Epidermal melanocyte (primary cell): ENCODE measurements around the gene KRTAP10-9.
"Not testable (repeated sequence)": the region's sequence is repeated elsewhere in the genome, so short reads cannot be mapped to it uniquely, and the experiment has no call there.

ENCODE experiments used
- DNase-seq: peaks from one replicate; pipeline ENCODE4 v3.0.0; 2011; ENCODE audit warnings: low spot score; ENCODE audit not compliant: insufficient read length

Gene KRTAP10-9

DNA sequence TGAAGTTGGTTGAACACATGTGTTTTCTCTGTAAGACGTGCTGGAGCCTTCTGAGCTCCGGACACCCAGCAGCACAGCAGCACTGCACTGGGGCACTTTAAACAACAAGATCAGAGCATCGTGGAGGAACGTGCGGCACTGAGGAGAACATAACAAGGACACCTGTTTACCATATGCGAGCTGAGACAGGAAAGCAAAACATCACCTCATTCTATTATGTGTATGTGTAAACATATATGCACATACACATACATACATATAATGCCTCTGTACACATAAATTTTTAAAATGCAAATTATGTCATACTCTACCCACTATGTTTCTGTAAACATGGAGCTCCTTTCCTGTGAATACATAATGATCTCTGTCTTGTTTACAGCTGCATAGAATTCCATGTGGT, 31.4 kb upstream of the KRTAP10-9 start:
- DNase-seq, result no peak

DNA sequence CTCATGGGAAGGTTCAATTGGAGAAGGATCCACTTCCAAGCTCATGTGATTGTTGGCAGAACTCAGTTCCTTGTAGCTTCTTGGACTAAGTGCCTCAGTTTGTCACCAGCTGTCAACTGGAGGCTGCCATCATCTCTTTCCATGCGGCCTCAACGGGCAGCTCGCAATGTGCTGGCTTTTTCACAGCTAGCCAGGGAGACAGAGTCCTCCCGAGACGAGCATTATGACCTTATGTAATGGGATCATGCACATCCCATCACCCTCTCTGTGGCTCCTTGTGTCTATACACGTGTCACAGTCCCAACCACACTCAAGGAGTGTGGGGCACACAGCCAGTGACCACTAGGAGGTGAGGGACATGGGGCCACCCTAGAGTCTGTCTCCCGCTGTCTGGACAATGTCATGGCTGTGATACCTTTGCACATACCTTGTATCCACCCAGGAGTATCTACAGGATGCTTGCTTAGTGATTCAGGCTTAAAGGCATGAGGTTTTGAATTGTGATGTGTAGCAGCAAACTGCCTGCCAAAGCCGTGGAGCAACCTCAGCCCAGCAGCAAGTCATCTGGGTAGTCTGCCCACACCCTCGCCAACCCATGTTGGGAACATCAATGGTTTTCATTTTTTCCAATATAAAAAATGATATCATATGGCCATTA, 30.7 kb upstream of the KRTAP10-9 start:
- DNase-seq, result no peak

DNA sequence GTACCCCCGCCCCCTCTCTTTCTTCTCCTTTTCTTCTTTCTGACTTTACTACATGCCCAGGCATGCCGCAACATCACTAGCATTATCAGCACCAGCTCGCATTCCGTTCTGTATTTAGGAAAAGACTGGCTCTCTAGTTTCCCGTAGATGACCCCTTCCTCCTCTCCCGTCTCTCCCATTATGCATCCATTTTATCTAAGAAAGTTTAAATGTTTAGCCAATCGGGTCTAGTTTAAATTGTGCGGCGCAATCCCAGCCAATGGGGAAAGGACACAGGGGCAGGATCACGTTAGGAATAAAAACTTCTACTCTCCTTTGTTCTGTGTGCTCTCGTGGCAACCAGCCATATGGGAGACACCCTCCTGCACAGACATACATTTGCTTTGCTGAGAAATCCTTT, 28.8 kb upstream of the KRTAP10-9 start:
- no peak for DNase-seq

DNA sequence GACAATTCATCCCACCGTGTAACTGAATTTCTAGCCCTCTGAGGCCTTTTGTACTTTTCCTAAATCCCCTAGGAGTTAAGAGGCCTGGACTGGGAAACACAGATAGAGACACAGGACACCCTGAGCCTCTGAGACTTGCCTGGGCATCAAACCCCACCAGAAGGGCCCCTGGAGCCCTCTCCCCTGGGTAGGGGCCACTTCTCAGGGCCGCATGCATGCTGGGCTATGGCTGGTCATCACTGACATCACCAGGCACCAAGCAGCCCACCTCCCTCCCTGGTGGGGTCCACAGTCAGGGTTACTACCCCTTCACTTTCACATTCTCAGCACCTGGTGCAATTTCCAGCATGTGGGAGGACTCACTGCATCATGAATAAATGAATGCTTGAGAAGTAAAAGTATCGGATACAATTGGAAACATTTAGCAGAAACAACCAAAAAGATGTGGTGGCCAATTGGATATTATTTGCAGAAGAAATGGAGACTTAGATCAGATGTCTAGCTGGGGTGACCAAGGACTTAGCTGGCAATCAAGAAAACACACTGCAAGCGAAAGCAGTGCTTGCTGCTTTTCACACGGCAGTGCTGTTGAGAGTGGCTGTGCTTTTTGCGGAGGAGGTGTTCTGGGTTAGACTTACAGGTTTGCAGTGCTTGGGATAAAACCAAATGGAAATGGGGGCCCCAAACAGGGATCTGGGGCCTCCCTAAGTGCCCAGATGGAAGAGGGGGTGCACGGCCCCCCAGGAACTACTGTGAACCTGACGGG, 27.4 kb upstream of the KRTAP10-9 start:
- DNase-seq, result no peak

DNA sequence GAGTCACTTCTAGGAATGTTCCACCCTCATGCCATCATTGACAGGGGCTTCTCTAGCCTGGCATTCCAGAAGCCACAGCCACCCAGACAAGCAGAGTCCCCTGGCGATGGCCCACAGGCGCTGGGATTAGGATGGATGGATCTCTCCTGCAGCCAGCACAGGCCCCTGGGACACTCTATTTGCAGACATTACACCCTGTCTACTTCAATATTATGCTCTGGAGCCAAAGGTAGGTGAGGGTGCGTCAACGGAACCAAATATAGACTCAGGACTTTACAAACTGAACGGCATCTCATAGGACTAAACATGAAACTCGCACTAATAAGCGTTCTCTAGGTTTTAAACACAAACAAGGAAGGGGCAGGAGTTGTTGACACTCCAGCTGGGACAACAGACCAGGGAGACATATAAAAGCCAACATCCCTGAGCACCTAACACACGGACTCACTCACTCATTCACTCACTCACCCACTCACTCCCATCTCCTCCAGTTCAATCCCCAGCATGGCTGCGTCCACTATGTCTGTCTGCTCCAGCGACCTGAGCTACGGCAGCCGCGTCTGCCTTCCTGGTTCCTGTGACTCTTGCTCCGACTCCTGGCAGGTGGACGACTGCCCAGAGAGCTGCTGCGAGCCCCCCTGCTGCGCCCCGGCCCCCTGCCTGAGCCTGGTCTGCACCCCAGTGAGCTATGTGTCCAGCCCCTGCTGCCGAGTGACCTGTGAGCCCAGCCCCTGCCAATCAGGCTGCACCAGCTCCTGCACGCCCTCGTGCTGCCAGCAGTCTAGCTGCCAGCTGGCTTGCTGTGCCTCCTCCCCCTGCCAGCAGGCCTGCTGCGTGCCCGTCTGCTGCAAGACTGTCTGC, 26.5 kb upstream of the KRTAP10-9 start, which contains the start of gene KRTAP10-7:
Gene KRTAP10-7 (plus strand): TSS at position 480 of the 861 bp plus-strand sequence. CDS start 25 bp downstream, at position 505.
- not testable (repeated sequence) for DNase-seq

DNA sequence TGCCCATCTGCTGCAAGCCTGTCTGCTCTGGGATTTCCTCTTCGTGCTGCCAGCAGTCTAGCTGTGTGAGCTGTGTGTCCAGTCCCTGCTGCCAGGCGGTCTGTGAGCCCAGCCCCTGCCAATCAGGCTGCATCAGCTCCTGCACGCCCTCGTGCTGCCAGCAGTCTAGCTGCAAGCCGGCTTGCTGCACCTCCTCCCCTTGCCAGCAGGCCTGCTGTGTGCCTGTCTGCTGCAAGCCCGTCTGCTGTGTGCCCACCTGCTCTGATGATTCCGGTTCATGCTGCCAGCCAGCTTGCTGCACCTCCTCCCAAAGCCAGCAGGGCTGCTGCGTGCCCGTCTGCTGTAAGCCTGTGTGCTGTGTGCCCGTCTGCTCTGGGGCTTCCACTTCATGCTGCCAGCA, 25.8 kb upstream of the KRTAP10-9 start:
- not testable (repeated sequence) for DNase-seq

DNA sequence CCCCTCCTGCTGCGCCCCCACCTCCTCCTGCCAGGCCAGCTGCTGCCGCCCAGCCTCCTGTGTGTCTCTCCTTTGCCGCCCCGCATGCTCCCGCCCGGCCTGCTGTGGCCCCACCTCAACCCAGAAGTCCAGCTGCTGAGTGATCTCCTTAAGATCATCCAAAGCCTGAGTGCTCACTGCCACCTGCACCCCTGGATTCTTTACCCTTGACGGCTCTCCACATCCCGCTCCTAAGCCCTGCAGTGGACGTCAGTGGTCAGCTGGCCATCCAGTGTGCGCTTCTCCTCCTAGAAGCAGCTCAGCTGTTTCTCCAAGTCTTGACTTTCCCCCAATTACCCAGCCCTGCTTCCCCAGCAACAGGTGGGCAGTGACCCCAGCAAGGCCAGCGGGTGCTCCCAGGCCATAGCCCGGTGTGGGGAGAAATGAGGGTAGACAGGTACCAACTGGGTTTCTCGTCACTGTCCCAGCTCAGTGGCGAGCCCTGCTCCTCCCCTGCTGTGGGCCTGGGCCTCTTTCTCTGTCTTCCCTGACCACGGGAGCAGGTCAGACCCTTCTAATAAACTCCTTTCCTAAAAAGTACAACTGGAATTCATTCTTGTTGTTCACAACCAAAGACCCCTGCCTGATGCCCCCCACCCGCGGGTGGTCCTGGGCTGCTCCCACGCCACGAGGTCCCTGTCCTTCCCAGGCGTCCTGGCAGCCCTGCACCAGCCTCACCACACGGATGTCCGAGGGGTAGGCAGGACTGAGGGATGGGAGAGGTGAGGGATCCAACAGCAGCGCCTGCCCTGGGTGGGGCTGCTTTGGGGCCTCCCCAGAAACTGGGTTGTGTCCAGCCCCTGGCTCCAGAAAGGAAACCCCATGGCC, 25.1 kb upstream of the KRTAP10-9 start:
- DNase-seq, result no peak

DNA sequence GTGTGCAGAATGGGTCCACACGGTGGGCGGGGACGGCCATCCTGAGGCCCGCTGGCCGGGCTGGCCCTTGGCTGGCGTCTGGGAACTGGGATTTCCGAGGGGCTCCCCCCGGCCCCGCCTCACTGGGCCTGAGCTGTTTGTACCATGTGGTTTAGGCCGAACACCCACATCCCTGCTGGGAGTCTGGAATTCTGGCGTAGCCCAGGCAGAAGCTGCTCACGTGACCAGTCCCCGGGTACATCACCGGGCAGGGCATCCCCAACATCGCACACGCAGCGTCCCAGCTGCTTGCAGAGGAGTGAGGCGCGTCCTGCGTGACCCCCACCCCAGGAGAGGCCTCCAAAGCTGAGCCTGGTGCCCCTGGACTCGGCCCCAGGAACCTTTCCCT, 24.4 kb upstream of the KRTAP10-9 start:
- DNase-seq, result no peak

DNA sequence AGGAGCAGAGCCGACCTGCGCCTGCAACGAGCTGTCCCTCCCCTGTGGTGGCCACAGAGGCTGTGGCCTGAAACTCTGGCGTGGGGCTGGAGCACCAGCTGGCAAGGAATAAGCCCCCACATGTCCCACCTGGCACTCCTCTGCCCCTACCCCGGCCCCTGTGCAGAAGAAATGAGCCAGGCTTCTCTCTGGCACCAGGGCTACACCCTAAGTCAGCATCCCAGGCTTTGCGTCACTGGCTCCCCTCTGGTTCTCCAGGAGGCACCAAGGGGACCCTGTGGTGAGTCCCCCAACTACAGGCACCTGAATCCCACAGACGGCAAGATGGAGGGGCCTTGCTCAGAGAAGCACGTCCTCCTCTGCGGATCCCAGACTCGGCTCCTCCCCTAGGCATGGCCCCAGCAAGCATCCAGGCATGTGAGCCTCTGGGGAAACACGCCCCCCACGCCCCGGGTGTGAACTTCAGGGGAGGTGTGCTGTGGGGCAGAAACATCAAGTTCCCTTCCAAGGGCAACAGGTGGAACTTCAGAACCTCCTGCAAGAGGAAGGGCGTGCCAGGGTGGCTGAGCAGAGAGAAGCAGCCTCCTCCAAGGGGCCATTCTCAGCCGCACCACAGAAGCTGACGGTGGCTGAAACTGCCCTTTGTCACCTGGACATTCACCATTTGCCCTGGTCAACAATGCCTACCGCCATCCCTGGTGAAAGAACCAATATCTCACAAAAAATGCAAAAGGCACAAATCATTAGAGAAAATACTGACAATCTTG, 23.6 kb upstream of the KRTAP10-9 start:
- no peak for DNase-seq

DNA sequence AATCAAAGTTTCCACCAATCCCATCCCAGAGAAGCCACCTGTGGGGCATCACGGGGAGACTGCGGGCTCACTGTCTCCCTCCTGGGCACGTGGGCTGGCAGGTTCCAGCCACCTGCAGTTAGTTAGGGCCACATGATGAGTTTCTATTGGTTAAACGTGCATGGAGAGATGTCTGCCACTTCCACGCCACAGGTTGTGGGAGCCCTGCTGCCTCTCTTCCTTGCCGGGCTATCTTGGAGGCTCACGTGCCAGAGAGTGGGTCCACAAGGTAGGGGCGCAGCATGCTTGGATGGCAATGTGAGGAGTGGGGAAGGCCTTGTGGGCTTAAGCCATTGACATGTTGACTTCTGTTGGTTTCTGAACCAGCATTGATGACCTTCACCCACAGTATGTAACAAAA, 23.0 kb upstream of the KRTAP10-9 start:
- DNase-seq, result no peak

DNA sequence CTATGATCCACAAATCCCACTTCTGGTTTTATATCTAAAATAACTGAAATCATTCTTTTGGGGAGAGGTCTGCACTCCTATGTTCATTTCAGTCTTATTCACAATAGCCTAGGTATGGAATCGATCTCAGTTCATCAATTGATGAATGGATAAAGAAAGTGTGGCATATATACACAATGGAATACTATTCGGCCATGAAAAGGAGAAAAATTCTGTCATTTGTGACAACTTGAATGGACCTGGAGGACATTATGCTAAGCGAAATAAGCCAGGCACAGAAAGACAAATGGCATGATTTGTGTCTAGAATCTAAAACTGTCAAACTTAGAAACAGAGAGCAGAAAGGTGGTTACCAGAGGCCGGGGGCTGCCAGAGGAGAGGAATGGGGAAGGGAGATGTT, 20.4 kb upstream of the KRTAP10-9 start:
- no peak for DNase-seq

DNA sequence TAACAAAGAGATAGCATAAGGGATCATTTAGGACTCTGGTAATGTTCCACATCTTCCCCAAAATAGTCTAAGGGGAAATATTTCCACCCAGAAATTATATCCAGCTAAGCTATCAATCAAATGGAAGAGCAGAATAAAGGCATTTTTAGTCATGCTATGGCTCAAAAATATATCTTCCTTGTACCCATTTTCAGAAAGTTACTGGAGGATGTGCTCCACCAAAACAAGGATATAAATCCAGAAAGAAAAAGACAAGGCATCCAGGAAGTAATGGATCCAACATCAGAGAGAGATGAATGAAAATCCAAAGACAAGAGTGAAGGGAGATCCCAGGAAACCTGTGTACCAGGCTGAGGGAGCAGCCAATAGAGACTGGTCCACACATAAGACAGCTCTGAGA, 17.7 kb upstream of the KRTAP10-9 start:
- no peak for DNase-seq

DNA sequence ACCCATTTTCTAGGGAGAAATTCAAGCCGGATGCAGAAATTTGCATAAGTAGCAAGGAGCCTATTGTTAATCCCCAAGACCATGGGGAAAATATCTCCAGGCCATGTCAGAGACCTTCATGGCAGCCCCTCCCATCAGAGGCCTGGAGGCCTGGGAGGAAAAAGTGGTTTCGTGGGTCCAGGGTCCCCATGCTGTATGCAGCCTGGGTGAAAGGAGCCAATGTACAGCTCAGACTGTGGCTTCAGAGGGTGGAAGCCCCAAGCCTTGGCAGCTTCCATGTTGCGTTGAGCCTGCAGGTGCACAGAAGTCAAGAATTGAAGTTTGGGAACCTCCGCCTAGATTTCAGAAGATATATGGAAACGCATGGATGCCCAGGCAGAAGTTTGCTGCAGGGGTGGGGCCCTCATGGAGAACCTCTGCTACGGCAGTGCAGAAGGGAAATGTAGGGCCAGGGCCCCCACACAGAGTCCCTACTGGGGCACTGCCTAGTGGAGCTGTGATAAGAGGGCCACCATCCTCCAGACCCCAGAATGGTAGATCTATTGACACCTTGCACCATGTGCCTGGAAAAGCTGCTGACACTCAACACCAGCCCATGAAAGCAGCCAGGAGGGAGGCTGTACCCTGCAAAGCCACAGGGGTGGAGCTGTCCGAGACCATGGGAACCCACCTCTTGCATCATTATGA, 16.6 kb upstream of the KRTAP10-9 start:
- DNase-seq, result not testable (repeated sequence)

DNA sequence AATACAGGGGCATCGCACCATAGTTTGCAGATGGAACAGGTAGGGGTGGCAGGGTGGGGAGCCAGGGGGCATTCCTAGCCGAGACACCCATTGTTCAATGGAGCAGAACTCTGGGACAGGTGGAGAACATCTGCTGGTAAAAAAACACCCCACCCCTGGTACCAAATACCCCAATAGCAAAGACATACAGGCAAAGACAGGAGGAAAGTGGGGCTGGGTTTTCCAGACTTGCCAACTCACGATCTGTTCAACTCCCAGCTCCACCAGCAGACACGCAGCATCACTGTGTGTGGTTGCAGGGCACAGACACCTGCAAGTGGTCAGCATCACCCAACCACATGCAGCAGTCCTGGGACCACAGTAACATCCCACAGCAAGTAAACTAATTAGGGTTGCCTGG, 15.3 kb upstream of the KRTAP10-9 start:
- no peak for DNase-seq

DNA sequence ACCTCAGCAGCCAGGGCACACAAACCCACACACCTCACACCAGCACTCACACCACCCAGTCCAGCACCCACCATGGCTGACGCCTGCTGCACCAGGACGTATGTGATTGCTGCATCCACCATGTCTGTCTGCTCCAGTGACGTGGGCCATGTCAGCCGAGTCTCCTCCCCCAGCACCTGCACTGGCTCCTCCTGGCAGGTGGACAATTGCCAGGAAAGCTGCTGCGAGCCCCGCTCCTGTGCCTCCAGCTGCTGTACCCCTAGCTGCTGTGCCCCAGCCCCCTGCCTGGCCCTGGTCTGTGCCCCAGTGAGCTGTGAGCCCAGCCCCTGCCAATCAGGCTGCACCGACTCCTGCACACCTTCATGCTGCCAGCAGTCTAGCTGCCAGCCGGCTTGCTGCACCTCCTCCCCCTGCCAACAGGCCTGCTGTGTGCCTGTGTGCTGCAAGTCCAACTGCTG, 14.8 kb upstream of the KRTAP10-9 start, which contains the start of gene KRTAP10-8:
Gene KRTAP10-8 (plus strand): TSS at position 51 of the 458 bp plus-strand sequence. CDS start 22 bp downstream, at position 73.
- DNase-seq, result no peak

DNA sequence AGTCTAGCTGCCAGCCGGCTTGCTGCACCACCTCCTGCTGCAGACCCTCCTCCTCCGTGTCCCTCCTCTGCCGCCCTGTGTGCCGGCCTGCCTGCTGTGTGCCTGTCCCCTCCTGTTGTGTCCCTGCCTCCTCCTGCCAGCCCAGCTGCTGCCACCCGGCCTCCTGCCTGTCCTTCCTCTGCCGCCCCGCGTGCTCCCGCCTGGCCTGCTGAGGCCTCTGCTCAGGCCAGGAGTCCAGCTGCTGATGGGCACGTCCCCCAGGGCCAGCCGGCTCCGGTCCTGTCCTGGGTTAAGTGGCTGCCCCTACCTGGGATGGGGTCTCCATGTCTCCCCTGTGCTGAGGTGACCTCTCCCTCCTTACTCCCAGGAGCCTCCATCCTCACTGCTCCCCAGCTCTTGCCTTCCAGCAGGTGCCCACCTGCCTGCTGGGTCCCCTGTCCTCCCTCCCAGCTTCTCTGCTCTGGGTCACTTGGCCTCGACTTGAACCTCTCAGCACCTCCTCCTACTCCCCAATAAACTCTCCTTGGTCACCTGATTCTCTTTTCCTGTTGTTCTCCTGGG, 14.1 kb upstream of the KRTAP10-9 start:
- no peak for DNase-seq

DNA sequence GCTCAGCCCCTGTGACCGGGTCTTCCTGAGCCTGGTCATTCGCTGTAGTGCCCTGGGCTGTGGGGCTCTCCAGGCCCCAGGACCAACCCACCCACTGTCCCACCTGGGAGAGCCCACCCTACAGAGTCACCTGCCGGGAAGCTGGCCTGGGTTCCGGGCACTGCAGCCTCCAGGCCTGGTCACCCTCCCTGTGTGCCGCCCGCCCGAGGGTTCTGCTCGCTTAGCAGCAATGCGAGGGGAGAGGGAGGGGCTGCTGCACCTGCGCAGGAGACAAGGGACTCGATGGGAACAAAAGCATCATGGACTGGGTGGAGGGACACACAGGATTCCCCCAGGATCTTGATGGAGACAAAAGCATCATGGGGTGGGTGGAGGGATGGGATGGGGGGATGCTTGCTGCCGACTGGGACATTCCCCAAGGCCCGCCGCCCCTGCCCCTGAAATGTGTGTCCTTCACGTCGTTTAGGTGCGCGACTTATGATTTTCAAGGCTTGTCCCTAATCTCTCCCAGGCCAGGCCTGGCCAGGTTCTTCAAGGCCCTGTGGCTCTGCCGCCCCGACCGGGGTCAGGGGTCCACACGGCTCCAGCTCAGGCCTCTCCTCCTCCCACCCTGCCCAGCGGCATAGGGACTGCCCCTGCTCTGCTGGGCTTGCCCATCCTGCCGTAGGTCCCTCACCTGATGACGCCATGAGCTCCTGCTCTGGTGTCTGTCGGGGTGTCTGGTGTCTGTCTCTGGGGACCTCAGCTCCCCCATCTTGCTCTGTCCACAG, 13.3 kb upstream of the KRTAP10-9 start:
- DNase-seq, result no peak

DNA sequence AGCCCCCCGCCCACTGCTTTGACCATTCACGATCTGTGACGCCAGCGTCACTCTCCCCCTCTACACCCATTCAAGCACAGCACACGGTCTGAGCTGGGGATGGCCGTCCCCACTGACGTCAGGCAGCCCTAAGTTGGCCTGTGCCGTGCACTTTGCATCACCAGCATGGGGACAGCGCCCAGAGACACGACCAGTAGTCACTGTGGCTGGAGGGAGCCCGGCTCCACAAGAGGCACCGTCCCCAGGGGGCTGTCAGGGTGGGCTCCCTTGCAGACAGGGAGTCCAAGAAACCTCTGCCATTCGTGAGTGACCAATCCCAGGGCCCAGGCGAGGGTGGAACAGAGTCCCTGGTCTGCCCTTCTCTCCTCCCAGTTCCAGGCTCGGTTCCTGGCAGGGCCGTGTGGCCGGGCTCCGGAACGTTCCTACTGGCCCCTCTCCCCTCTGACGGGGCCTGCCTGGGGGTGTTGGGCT, 12.7 kb upstream of the KRTAP10-9 start:
- no peak for DNase-seq
